ENCODE data around the gene RNF213.
A peak's percentile ranks its signal among the peaks of the same experiment; 100 is the strongest.

Gene RNF213

GRCh38 chr17:80423536-80424225 is 163.0 kb downstream of the RNF213 start:
- DNase-seq, result no peak

- no peak for DNase-seq
Measured at GRCh38 chr17:80424261-80424660, 163.6 kb downstream of the RNF213 start.

GRCh38 chr17:80424878-80425765 is 164.5 kb downstream of the RNF213 start:
- no peak for DNase-seq

- no peak for DNase-seq
Measured at GRCh38 chr17:80425835-80426426, 165.3 kb downstream of the RNF213 start.

- peak; percentile 89 for DNase-seq
Measured at GRCh38 chr17:80426671-80427326, 166.1 kb downstream of the RNF213 start.

GRCh38 chr17:80427366-80428282 is 167.0 kb downstream of the RNF213 start:
- DNase-seq, result no peak

GRCh38 chr17:80428363-80428762 is 167.7 kb downstream of the RNF213 start:
- DNase-seq, result no peak

- no peak for DNase-seq
Measured at GRCh38 chr17:80428796-80429195, 168.1 kb downstream of the RNF213 start.

GRCh38 chr17:80429356-80430275 is 169.0 kb downstream of the RNF213 start:
- no peak for DNase-seq

GRCh38 chr17:80430446-80431245 is 170.0 kb downstream of the RNF213 start:
- DNase-seq, result no peak

GRCh38 chr17:80431246-80432195 is 170.9 kb downstream of the RNF213 start:
- no peak for DNase-seq

- no peak for DNase-seq
Measured at GRCh38 chr17:80432350-80432955, 171.8 kb downstream of the RNF213 start.

- no peak for DNase-seq
Measured at GRCh38 chr17:80432961-80433550, 172.4 kb downstream of the RNF213 start.

- no peak for DNase-seq
Measured at GRCh38 chr17:80433916-80434666, 173.4 kb downstream of the RNF213 start.

GRCh38 chr17:80437532-80437931 is 176.9 kb downstream of the RNF213 start:
- DNase-seq, result no peak

GRCh38 chr17:80438806-80439205 is 178.2 kb downstream of the RNF213 start:
- DNase-seq, result no peak

GRCh38 chr17:80439499-80439898 is 178.8 kb downstream of the RNF213 start:
- DNase-seq, result no peak
